ENCODE results near the gene VKORC1. TPM values are rescaled to one million over a fixed set of nuclear protein-coding genes. Genes with fewer than 3 reads are reported as not detected.

The VKORC1 gene
- total and polyA plus RNA-seq, 7 donors, result 30.5 to 165 (median 107) TPM

DNA sequence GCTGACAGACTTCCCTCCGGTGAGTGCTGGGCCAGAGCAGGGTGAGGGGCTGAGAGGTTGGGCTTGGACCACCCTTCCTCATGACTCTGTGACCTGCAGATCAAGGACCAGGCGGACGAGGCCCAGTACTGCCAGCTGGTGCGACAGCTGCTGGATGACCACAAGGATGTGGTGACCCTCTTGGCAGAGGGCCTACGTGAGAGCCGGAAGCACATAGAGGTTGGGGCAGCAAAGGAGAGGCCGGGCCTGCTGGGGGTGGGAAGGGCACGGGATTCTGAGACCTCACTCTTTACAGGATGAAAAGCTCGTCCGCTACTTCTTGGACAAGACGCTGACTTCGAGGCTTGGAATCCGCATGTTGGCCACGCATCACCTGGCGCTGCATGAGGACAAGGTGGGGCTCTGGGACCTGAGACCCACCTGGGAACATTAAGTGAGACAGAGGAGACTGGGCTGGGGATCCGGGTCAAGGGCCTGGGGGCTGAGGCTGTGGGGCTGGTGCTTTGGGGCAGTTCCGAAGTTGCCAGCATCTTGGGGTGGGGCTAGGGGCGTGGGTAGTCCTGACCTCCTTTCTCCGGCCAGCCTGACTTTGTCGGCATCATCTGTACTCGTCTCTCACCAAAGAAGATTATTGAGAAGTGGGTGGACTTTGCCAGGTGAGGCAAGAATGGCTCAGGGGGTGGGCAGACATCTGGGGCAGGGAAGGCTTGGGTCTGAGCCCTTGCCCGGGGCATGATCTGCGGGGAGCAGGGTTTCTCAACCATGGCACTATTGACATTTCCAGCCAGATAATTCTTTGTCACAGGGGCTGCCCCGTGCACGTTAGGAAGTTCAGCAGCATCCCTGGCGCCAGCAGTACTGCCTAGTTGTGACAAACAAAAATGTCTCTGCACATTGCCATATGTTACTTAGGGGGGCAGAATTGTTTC, 15.8 kb upstream of the VKORC1 start:
- Histone ChIP-seq H3K4me3 (no peak overlapping the region), H3K9me3 (no peaks in the 10 kb centered on the region), H3K27me3 (no peaks in the 10 kb centered on the region), H3K27ac (no peak overlapping the region), H3K4me1 (peaks cover 0 to 39% (median 27%) of the 10 kb centered on the region in 4 donors), H3K36me3 (peaks cover 14 to 38% (median 26%) of the 10 kb centered on the region in 4 donors)
- TF ChIP-seq POLR2A (IDR thresholded peaks at IDR 0.05) (no peak), EP300 (IDR thresholded peaks at IDR 0.05) (no peak), POLR2AphosphoS5 (IDR thresholded peaks at IDR 0.05) (no peak)
- TF ChIP-seq, protein P1, sequence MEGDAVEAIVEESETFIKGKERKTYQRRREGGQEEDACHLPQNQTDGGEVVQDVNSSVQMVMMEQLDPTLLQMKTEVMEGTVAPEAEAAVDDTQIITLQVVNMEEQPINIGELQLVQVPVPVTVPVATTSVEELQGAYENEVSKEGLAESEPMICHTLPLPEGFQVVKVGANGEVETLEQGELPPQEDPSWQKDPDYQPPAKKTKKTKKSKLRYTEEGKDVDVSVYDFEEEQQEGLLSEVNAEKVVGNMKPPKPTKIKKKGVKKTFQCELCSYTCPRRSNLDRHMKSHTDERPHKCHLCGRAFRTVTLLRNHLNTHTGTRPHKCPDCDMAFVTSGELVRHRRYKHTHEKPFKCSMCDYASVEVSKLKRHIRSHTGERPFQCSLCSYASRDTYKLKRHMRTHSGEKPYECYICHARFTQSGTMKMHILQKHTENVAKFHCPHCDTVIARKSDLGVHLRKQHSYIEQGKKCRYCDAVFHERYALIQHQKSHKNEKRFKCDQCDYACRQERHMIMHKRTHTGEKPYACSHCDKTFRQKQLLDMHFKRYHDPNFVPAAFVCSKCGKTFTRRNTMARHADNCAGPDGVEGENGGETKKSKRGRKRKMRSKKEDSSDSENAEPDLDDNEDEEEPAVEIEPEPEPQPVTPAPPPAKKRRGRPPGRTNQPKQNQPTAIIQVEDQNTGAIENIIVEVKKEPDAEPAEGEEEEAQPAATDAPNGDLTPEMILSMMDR (IDR thresholded peaks at IDR 0.05), result no peak
- intact Hi-C loops (cut with DNase I), result loop anchor here (10.0 kb wide), 1 partner anchor 344 kb away; the partner anchor contains the start of gene ARMC5
- WGBS, 2 donors, result 90 to 91% methylated on average over 26 of the region's 26 CpGs
- no peak for DNase-seq

GRCh38 chr16:31109622-31110021, 15.0 kb upstream of the VKORC1 start:
- H3K27me3 ChIP-seq, result no peaks in the 10 kb centered on the region

GRCh38 chr16:31108794-31109558, 14.4 kb upstream of the VKORC1 start:
- intact Hi-C loops (cut with DNase I), result loop anchor here (5.0 kb wide), 1 partner anchor 33 kb away; no protein-coding TSS in a partner anchor
- no peaks in the 10 kb centered on the region for H3K9me3 ChIP-seq
- H3K4me1 ChIP-seq, result peaks cover 0 to 32% (median 27%) of the 10 kb centered on the region in 4 donors
- H3K36me3 ChIP-seq, result peaks cover 14 to 38% (median 26%) of the 10 kb centered on the region in 4 donors
- WGBS, 2 donors, result 45 to 51% methylated on average over 57 of the region's 57 CpGs
- TF ChIP-seq, protein P1 (IDR thresholded peaks at IDR 0.05), result no peak
- TF ChIP-seq POLR2A (IDR thresholded peaks at IDR 0.05), result no peak
- no peak for TF ChIP-seq POLR2AphosphoS5 (IDR thresholded peaks at IDR 0.05)
- TF ChIP-seq EP300 (IDR thresholded peaks at IDR 0.05), result no peak
- H3K27ac ChIP-seq, result peak overlapping the region; percentile 88 to 89 (median 89)
- DNase-seq, result no peak
- no peaks in the 10 kb centered on the region for H3K27me3 ChIP-seq
- H3K4me3 ChIP-seq, result peak overlapping the region; percentile 86 to 97 (median 86)

More at GRCh38 chr16:31109622-31110021, 15.0 kb upstream of the VKORC1 start:
- H3K9me3 ChIP-seq, result no peaks in the 10 kb centered on the region
- peaks cover 14 to 38% (median 26%) of the 10 kb centered on the region in 4 donors for H3K36me3 ChIP-seq
- peak overlapping the region; percentile 88 to 89 (median 89) for H3K27ac ChIP-seq
- no peak for TF ChIP-seq POLR2A (IDR thresholded peaks at IDR 0.05)
- TF ChIP-seq EP300 (IDR thresholded peaks at IDR 0.05), result no peak
- TF ChIP-seq, protein P1 (IDR thresholded peaks at IDR 0.05), result no peak
- TF ChIP-seq POLR2AphosphoS5 (IDR thresholded peaks at IDR 0.05), result no peak
- intact Hi-C loops (cut with DNase I), result loop anchor here (5.0 to 10.0 kb wide), 2 partner anchors 33 to 345 kb away; partner anchors contain the start of gene ARMC5
- 88 to 93% methylated on average over 12 of the region's 12 CpGs for WGBS, 2 donors
- no peak for DNase-seq
- H3K4me3 ChIP-seq, result peak overlapping the region in 2 of 4 donors; percentile 86 to 97
- peaks cover 0 to 36% (median 27%) of the 10 kb centered on the region in 4 donors for H3K4me1 ChIP-seq

DNA sequence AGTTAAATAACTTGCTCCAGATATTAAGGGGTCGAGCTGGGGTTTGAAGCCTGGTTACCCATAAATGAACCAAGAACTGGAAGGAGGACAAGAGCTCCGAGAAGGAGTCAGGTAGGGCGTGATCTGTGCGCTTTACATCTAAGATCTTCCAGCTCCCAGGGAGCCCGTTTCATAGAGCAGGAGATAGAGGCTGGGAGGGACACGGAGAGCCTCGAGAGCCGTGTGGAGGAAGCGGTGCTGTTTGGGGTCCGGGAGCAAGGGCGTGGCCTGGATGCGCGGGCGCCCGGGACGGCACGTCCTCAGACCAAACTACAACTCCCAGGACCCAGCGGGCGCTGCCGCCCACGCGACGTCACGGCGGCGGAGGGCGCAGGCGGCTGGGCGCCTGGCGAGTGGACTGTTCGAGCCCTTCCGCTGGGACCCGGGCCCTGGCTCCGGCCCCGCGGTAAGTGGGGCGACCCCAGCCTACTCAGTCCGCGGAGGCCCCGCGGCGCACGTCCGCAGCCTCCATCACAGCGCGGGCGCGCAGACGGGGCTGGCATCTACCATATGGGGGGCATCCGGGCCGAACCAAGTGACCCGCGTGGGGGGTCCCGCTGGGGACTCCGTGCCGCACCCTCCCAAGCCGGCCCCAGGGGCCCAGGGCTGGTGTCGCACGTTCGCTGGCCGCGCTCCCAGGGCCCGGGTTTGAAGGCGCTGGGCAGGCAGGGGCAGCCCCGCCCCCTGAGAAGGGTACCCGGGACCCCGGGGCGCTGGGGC, 13.6 kb upstream of the VKORC1 start, which contains the start of gene BCKDK:
Gene BCKDK, plus strand, starts transcription at position 352 of the 759 bp plus-strand sequence. CDS start 838 bp downstream, outside the sequence.
- TF ChIP-seq POLR2AphosphoS5 (IDR thresholded peaks at IDR 0.05), result peak; percentile 61 to 88 (median 77)
- TF ChIP-seq, protein P1 (IDR thresholded peaks at IDR 0.05), result no peak
- peak; percentile 29 to 42 for TF ChIP-seq POLR2A (IDR thresholded peaks at IDR 0.05)
- Histone ChIP-seq H3K4me3 (peak within 1 kb of the TSS; percentile 86 to 97 (median 86)), H3K27ac (peak within 1 kb of the TSS; percentile 88 to 89 (median 89)), H3K27me3 (no peaks in the 10 kb centered on the region), H3K4me1 (peaks cover 0 to 32% (median 27%) of the 10 kb centered on the region in 4 donors), H3K9me3 (no peaks in the 10 kb centered on the region), H3K36me3 (peaks cover 14 to 38% (median 26%) of the 10 kb centered on the region in 4 donors)
- WGBS, 2 donors, result 4% methylated on average over 68 of the region's 68 CpGs
- intact Hi-C loops (cut with DNase I), result loop anchor here (5.0 kb wide), 1 partner anchor 34 kb away; no protein-coding TSS in a partner anchor
- peak; percentile 88 for DNase-seq
